ENCODE results near the gene ORAI2.

DNA sequence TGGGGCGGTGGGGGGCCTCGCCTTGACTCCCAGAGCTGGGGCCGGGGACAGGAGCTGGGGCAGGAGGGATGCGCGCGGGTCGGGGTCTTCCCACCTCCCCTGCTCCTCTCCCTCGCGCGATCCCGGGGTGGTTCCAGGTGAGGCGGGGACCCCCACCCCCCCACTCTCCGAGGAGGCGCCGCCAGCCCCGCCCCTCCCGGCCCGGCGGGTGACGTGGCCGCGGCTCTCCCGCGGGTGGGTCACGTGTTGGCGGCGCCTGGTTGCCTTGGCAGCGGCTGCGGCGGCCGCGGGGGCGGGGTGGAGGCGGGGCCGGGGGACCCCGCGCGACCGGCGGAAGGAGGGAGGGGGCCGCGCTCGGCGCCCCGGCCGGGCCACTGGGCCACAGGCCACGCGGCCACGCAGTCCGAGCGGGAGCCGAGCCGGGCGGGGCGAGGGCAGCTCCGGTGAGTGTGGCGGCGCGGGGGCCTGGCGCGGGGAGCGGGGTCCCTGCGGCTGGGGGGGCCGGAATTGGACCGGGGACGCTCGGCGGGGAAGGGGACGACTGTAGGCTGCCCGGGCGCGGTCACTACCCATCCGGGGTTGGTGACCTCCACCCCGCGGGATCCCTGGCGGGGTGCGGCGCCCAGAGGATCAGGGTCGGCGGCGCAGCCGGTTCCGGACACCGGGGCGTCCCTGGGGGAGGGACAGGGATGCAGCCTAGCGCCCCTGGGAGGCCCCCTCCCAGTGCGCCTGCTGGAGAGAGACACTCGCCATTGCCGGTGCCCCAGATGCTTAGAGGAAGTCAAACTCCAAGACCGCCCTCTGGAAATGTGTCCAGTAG lies at the start of gene ORAI2:
- TF ChIP-seq TAF1 (IDR thresholded peaks at IDR 0.05; ENCODE audit: borderline replicate concordance, insufficient read depth, low read length) (no peak), POLR2AphosphoS5 (IDR thresholded peaks at IDR 0.05; ENCODE audit: low read depth, low read length) (no peak), SIN3A (IDR thresholded peaks at IDR 0.05; ENCODE audit: borderline replicate concordance, insufficient read depth, low read length) (0 out of 2 replicates have a peak, but pooled peaks have one; percentile 11), FOXP2 (optimal IDR thresholded peaks at IDR 0.05; ENCODE audit: borderline replicate concordance, extremely low read depth, extremely low read length, insufficient read depth) (peak; percentile 14)
- TF ChIP-seq, protein P1, sequence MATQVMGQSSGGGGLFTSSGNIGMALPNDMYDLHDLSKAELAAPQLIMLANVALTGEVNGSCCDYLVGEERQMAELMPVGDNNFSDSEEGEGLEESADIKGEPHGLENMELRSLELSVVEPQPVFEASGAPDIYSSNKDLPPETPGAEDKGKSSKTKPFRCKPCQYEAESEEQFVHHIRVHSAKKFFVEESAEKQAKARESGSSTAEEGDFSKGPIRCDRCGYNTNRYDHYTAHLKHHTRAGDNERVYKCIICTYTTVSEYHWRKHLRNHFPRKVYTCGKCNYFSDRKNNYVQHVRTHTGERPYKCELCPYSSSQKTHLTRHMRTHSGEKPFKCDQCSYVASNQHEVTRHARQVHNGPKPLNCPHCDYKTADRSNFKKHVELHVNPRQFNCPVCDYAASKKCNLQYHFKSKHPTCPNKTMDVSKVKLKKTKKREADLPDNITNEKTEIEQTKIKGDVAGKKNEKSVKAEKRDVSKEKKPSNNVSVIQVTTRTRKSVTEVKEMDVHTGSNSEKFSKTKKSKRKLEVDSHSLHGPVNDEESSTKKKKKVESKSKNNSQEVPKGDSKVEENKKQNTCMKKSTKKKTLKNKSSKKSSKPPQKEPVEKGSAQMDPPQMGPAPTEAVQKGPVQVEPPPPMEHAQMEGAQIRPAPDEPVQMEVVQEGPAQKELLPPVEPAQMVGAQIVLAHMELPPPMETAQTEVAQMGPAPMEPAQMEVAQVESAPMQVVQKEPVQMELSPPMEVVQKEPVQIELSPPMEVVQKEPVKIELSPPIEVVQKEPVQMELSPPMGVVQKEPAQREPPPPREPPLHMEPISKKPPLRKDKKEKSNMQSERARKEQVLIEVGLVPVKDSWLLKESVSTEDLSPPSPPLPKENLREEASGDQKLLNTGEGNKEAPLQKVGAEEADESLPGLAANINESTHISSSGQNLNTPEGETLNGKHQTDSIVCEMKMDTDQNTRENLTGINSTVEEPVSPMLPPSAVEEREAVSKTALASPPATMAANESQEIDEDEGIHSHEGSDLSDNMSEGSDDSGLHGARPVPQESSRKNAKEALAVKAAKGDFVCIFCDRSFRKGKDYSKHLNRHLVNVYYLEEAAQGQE (IDR thresholded peaks at IDR 0.05; ENCODE audit: insufficient read depth in 1 of 2, low read depth in 2 of 2, low read length in 2 of 2), result no peak
